H1 (cell line): ENCODE measurements around the gene SEMA3B. TPM values are rescaled to one million over a fixed set of nuclear protein-coding genes. Genes with fewer than 3 reads are reported as not detected.

Source experiments
- CTCF ChIA-PET: fragments of 300-600 bp; sonication (Branson Sonifier 250); formaldehyde crosslinking; loops from one replicate; lab custom pipeline; 2021; ENCODE audit not compliant: partially characterized antibody; lab: Charles Lee
- POLR2A ChIA-PET: fragments of 300-600 bp; sonication (Branson Sonifier 250); formaldehyde crosslinking; loops from one replicate; lab custom pipeline; 2021; ENCODE audit warnings: inconsistent platforms; ENCODE audit not compliant: partially characterized antibody; lab: Charles Lee
- DNase-seq, 2 experiments: peaks; one replicate each; pipeline versions ENCODE4 v3.0.0 to v3.0.0-alpha.2; 2010 to 2022; ENCODE audit warnings: low spot score in 2 of 2, low read depth in 1 of 2, mixed read lengths in 1 of 2
- FAIRE-seq: peaks from 2 replicates; lab custom pipeline; 2011; peaks lifted over from hg19 to GRCh38; lab: Jason Lieb, UNC
- H2AFZ ChIP-seq: 2 replicates; pipeline ENCODE4 v1.8.1; 2012; ENCODE audit warnings: low read length, inconsistent platforms
- H2AK5ac ChIP-seq: 2 replicates; pipeline ENCODE4 v1.6.1; 2013; ENCODE audit warnings: low read depth, low read length
- H2BK120ac ChIP-seq: replicated peaks from 2 replicates; pipeline ENCODE3; 2013; ENCODE audit warnings: low read depth, low read length, inconsistent platforms
- H2BK12ac ChIP-seq: 2 replicates; pipeline ENCODE4 v1.6.1; 2013; ENCODE audit warnings: low read depth, low read length
- H2BK15ac ChIP-seq: 2 replicates; pipeline ENCODE4 v1.6.1; 2013; ENCODE audit warnings: low read length
- H2BK20ac ChIP-seq: 2 replicates; pipeline ENCODE4 v1.6.1; 2013; ENCODE audit warnings: low read length
- H2BK5ac ChIP-seq: 2 replicates; pipeline ENCODE4 v1.6.1; 2013; ENCODE audit warnings: low read depth, low read length
- H3K14ac ChIP-seq: 2 replicates; pipeline ENCODE4 v1.6.1; 2013; ENCODE audit warnings: inconsistent platforms; ENCODE audit not compliant: insufficient read length
- H3K18ac ChIP-seq: 2 replicates; pipeline ENCODE4 v1.6.1; 2013; ENCODE audit warnings: low read length; ENCODE audit errors: extremely low read depth
- H3K23ac ChIP-seq: 2 replicates; pipeline ENCODE4 v1.6.1; 2013; ENCODE audit warnings: inconsistent platforms; ENCODE audit not compliant: insufficient read length
- H3K23me2 ChIP-seq: 2 replicates; pipeline ENCODE4 v1.6.1; 2013; ENCODE audit warnings: low read depth, low read length
- H3K27ac ChIP-seq: 2 replicates; pipeline ENCODE4 v1.6.1; 2011; ENCODE audit warnings: low read depth, low read length, inconsistent platforms
- H3K27me3 ChIP-seq, 4 experiments: replicated peaks in 1 of 4; 1 replicate in 1 of 4; 2 replicates in 3 of 4; pipeline versions ENCODE4 v1.6.1 to v1.8.1; 2011 to 2013; ENCODE audit warnings: low read length in 3 of 4, mild to moderate bottlenecking in 3 of 4, inconsistent platforms in 2 of 4, mixed read lengths in 2 of 4, moderate library complexity in 1 of 4; ENCODE audit not compliant: control insufficient read depth in 3 of 4, insufficient read depth in 3 of 4; ENCODE audit errors: extremely low read depth in 1 of 4
- H3K36me3 ChIP-seq, 4 experiments: 2 replicates each; pipeline versions ENCODE4 v1.6.1 to v1.8.1; 2011 to 2013; ENCODE audit warnings: mild to moderate bottlenecking in 4 of 4, low read length in 3 of 4, moderate library complexity in 2 of 4, control low read depth in 1 of 4, inconsistent platforms in 1 of 4; ENCODE audit not compliant: insufficient read depth in 4 of 4, control insufficient read depth in 2 of 4
- H3K4ac ChIP-seq: replicated peaks from 2 replicates; pipeline ENCODE3; 2013; ENCODE audit warnings: low read length, low read depth, mixed read lengths, inconsistent platforms; ENCODE audit not compliant: insufficient read length
- H3K4me1 ChIP-seq, 4 experiments: replicated peaks in 1 of 4; 1 replicate in 1 of 4; 2 replicates in 3 of 4; pipeline versions ENCODE4 v1.6.1 to v1.8.1; 2011 to 2013; ENCODE audit warnings: low read length in 3 of 4, inconsistent platforms in 2 of 4, mixed read lengths in 1 of 4; ENCODE audit not compliant: insufficient read depth in 4 of 4, control insufficient read depth in 3 of 4
- H3K4me2 ChIP-seq, 2 experiments: 2 replicates each; pipeline versions ENCODE4 v1.6.1 to v1.8.1; 2011 to 2013; ENCODE audit warnings: low read depth in 2 of 2, low read length in 2 of 2, control low read depth in 1 of 2, inconsistent platforms in 1 of 2, mild to moderate bottlenecking in 1 of 2; ENCODE audit not compliant: insufficient read depth in 1 of 2
- H3K4me3 ChIP-seq, 4 experiments: fragments of 200-600, 300-600 bp in 1 of 4; sonication (generic), shearing (Covaris generic), sonication (Bioruptor Twin) in 1 of 4; 2 replicates each; pipeline versions ENCODE4 v1.5.1 to v1.8.1; 2011 to 2016; ENCODE audit warnings: low read length in 4 of 4, low read depth in 3 of 4, control low read depth in 2 of 4, inconsistent platforms in 2 of 4, mild to moderate bottlenecking in 2 of 4, mixed read lengths in 1 of 4, moderate library complexity in 1 of 4; ENCODE audit not compliant: insufficient read depth in 2 of 4; ENCODE audit errors: extremely low read depth in 1 of 4
- H3K56ac ChIP-seq: replicated peaks from 2 replicates; pipeline ENCODE3; 2013; ENCODE audit warnings: low read depth, mild to moderate bottlenecking, mixed read lengths, low read length, inconsistent platforms; ENCODE audit not compliant: insufficient read length
- H3K79me1 ChIP-seq: 2 replicates; pipeline ENCODE4 v1.6.1; 2013; ENCODE audit warnings: low read depth, low read length, control low read depth
- H3K79me2 ChIP-seq, 2 experiments: 2 replicates each; pipeline versions ENCODE4 v1.6.1 to v1.8.1; 2012 to 2013; ENCODE audit warnings: low read length in 2 of 2, mild to moderate bottlenecking in 2 of 2, inconsistent platforms in 1 of 2; ENCODE audit not compliant: insufficient read depth in 2 of 2, control insufficient read depth in 1 of 2
- H3K9ac ChIP-seq, 4 experiments: replicated peaks in 1 of 4; 1 replicate in 1 of 4; 2 replicates in 3 of 4; pipeline versions ENCODE4 v1.6.1 to v1.8.1; 2011 to 2013; ENCODE audit warnings: low read depth in 3 of 4, low read length in 3 of 4, control low read depth in 2 of 4, mild to moderate bottlenecking in 2 of 4, moderate library complexity in 2 of 4, inconsistent platforms in 1 of 4; ENCODE audit errors: extremely low read depth in 1 of 4
- H3K9me3 ChIP-seq, 2 experiments: 2 replicates each; pipeline versions ENCODE4 v1.6.1 to v1.8.1; 2012 to 2013; ENCODE audit warnings: mild to moderate bottlenecking in 2 of 2, moderate library complexity in 2 of 2, control low read depth in 1 of 2, inconsistent platforms in 1 of 2, low read depth in 1 of 2, low read length in 1 of 2, mixed read lengths in 1 of 2; ENCODE audit not compliant: insufficient read depth in 2 of 2
- H4K20me1 ChIP-seq, 2 experiments: replicated peaks in 1 of 2; 2 replicates each; pipeline versions ENCODE3 to v1.8.1; 2011 to 2013; ENCODE audit warnings: inconsistent platforms in 2 of 2, low read length in 2 of 2, mild to moderate bottlenecking in 1 of 2; ENCODE audit not compliant: insufficient read depth in 2 of 2, control insufficient read depth in 1 of 2
- H4K5ac ChIP-seq: 2 replicates; pipeline ENCODE4 v1.6.1; 2013; ENCODE audit warnings: low read length, low read depth, mixed read lengths, inconsistent platforms; ENCODE audit not compliant: insufficient read length
- H4K8ac ChIP-seq: 2 replicates; pipeline ENCODE4 v1.8.0; 2013; ENCODE audit warnings: mild to moderate bottlenecking, moderate library complexity, low read length, inconsistent platforms; ENCODE audit not compliant: insufficient read depth; ENCODE audit errors: extremely low read depth
- H4K91ac ChIP-seq: replicated peaks from 2 replicates; pipeline ENCODE3; 2013; ENCODE audit warnings: low read length, mixed read lengths, inconsistent platforms; ENCODE audit not compliant: insufficient read length
- CBX8 ChIP-seq: fragments of 300-800, 300-1000 bp; sonication (generic); IDR thresholded peaks from 2 replicates; pipeline ENCODE4 v1.7.1; 2016; ENCODE audit warnings: low read depth, low read length, borderline replicate concordance
- CHD2 ChIP-seq: IDR thresholded peaks from 2 replicates; pipeline ENCODE4 v1.6.1; 2012; ENCODE audit warnings: low read length, improper control_type of control experiment
- EP300 ChIP-seq, 2 experiments: IDR thresholded peaks; 1 replicate in 1 of 2; 2 replicates in 1 of 2; pipeline ENCODE4 v1.6.1; 2011 to 2012; ENCODE audit warnings: low read depth in 2 of 2, low read length in 2 of 2, mild to moderate bottlenecking in 2 of 2, borderline replicate concordance in 1 of 2, inconsistent platforms in 1 of 2, moderate library complexity in 1 of 2
- FOSL1 ChIP-seq: IDR thresholded peaks from 2 replicates; pipeline ENCODE4 v1.6.1; 2011; ENCODE audit warnings: mild to moderate bottlenecking, low read depth, low read length, moderate library complexity; ENCODE audit not compliant: insufficient read depth
- KDM4A ChIP-seq: IDR thresholded peaks from one replicate; pipeline ENCODE4 v1.7.1; 2012; ENCODE audit warnings: low read depth, mild to moderate bottlenecking, moderate library complexity, low read length, inconsistent platforms; ENCODE audit not compliant: severe bottlenecking
- MAFK ChIP-seq: IDR thresholded peaks from 2 replicates; pipeline ENCODE4 v1.6.1; 2012; ENCODE audit warnings: low read depth, mild to moderate bottlenecking, improper control_type of control experiment, low read length
- NRF1 ChIP-seq: IDR thresholded peaks from 2 replicates; pipeline ENCODE4 v1.6.1; 2011; ENCODE audit warnings: mild to moderate bottlenecking, low read depth, low read length, improper control_type of control experiment
- POLR2A ChIP-seq, 2 experiments: IDR thresholded peaks; 1 replicate in 1 of 2; 2 replicates in 1 of 2; pipeline ENCODE4 v1.6.1; 2011; ENCODE audit warnings: low read depth in 2 of 2, low read length in 2 of 2, mild to moderate bottlenecking in 2 of 2; ENCODE audit errors: control extremely low read depth in 1 of 2
- RBBP5 ChIP-seq: IDR thresholded peaks from 2 replicates; pipeline ENCODE4 v1.7.1; 2012; ENCODE audit warnings: low read depth, mild to moderate bottlenecking, inconsistent platforms, low read length, moderate library complexity, borderline replicate concordance
- RXRA ChIP-seq: IDR thresholded peaks from 2 replicates; pipeline ENCODE4 v1.6.1; 2011; ENCODE audit warnings: low read depth, mild to moderate bottlenecking, low read length, moderate library complexity; ENCODE audit not compliant: insufficient read depth
- SAP30 ChIP-seq: fragments of 300-600 bp; sonication (generic); IDR thresholded peaks from 2 replicates; pipeline ENCODE4 v1.7.1; 2012; ENCODE audit warnings: low read length, moderate library complexity, mild to moderate bottlenecking, inconsistent platforms; ENCODE audit not compliant: insufficient read depth, insufficient replicate concordance
- SIRT6 ChIP-seq: IDR thresholded peaks from one replicate; pipeline ENCODE4 v1.7.1; 2012; ENCODE audit warnings: low read length, inconsistent platforms
- WGBS, 2 experiments: shearing (Covaris generic) in 1 of 2; methylation state at CpG; one replicate each; pipeline versions ENCODE4 v1.1.6 to v1.1.7; 2013 to 2015; ENCODE audit warnings: low lambda C conversion rate in 2 of 2, mixed read lengths in 2 of 2, inconsistent platforms in 1 of 2, low coverage in 1 of 2, missing lambda C conversion rate in 1 of 2; ENCODE audit not compliant: insufficient replicate concordance in 2 of 2, insufficient coverage in 1 of 2, insufficient read length in 1 of 2; ENCODE audit errors: extremely low coverage in 1 of 2, missing lambda C conversion rate in 1 of 2; 5-methylcytosine and 5-hydroxymethylcytosine counted together
- polyA plus RNA-seq, 7 experiments: library from polyadenylated mRNA; depleted of rRNA in 3 of 7; stranded (reverse) in 5 of 7; unstranded in 2 of 7; fragments of >200 nt in 5 of 7; fragments of 200-250 nt in 2 of 7; gene quantifications; 1 replicate in 5 of 7; 2 replicates in 1 of 7; 4 replicates in 1 of 7; pipeline versions ENCODE4 v1.2.1 to v1.2.3, GENCODE V29; 2011 to 2013; ENCODE audit warnings: missing spikeins in 2 of 7, mixed read lengths in 2 of 7
- total RNA-seq: library from RNA; stranded (reverse); fragmentation: NEBNext Ultra II Directional; extraction: Animal tissue kit (Norgen Biotek cat#: 25700); gene quantifications from 2 replicates; pipeline ENCODE4 v1.2.1, GENCODE V29; 2021

Gene SEMA3B
- total and polyA plus RNA-seq, 2 of the 8 experiments (the other 6 are each of a cell fraction or from before 2014, with no cell fraction given), result 3.0 to 4.7 TPM

GRCh38 chr3:50258029-50258680, 10.8 kb upstream of the SEMA3B start:
- Histone ChIP-seq H3K56ac (no peak overlapping the region), H2AFZ (no peak overlapping the region), H3K27me3 (no peaks in the 10 kb centered on the region), H3K27ac (no peak overlapping the region), H3K4me3 (no peak overlapping the region), H3K4ac (no peak overlapping the region), H3K79me1 (peaks cover 6% of the 10 kb centered on the region; the same call in 1 of the 2 replicates), H2AK5ac (no peak overlapping the region), H4K20me1 (peaks cover 2 to 12% of the 10 kb centered on the region in 2 experiments), H3K23ac (no peak overlapping the region), H3K36me3 (peaks cover 15 to 26% (median 21%) of the 10 kb centered on the region in 4 experiments; a peak in 7 of 8 replicates), H3K4me1 (peaks cover 0 to 14% (median 12%) of the 10 kb centered on the region in 4 experiments; a peak in 6 of 7 replicates), H4K91ac (no peak overlapping the region), H3K18ac (no peak overlapping the region), H3K9ac (no peak overlapping the region), H3K79me2 (no peaks in the 10 kb centered on the region), H3K14ac (no peak overlapping the region), H2BK5ac (no peak overlapping the region), H4K8ac (no peak overlapping the region), H2BK15ac (no peak overlapping the region), H3K4me2 (no peak overlapping the region), H2BK12ac (no peak overlapping the region), H3K9me3 (no peaks in the 10 kb centered on the region), H3K23me2 (no peaks in the 10 kb centered on the region), H2BK120ac (no peak overlapping the region), H2BK20ac (no peak overlapping the region), H4K5ac (no peak overlapping the region)
- 83% methylated on average over 17 of the region's 17 CpGs; no CpG with 5 or more reads in 1 of the 2 experiments for WGBS, 2 experiments
- CTCF ChIA-PET, result interaction anchor here (0.6 to 53.5 kb wide), 10 partner anchors 9 to 920 kb away, joined by 3 to 2149 read pairs (median 66); partner anchors contain the start of genes GNAI2, GNAT1, LSMEM2 and SEMA3B
- POLR2A ChIA-PET, result interaction anchor here (0.7 to 4.3 kb wide), 8 partner anchors 8 to 64 kb away, joined by 3 to 22 read pairs (median 4); partner anchors contain the start of gene GNAI2
- FAIRE-seq, result no peak
- no peak for DNase-seq
- no peak for TF ChIP-seq EP300 (IDR thresholded peaks at IDR 0.05; ENCODE audit: borderline replicate concordance in 1 of 2, low read depth in 2 of 2, low read length in 2 of 2)
- no peak for TF ChIP-seq KDM4A
- no peak for TF ChIP-seq SIRT6
- no peak for TF ChIP-seq RBBP5
- no peak for TF ChIP-seq SAP30
- TF ChIP-seq POLR2A (IDR thresholded peaks at IDR 0.05; ENCODE audit: control extremely low read depth in 1 of 2, low read depth in 2 of 2, low read length in 2 of 2), result no peak
- no peak for TF ChIP-seq CHD2
- no peak for TF ChIP-seq RXRA
- no peak for TF ChIP-seq MAFK
- TF ChIP-seq NRF1, result no peak
- TF ChIP-seq FOSL1, result no peak
- no peak for TF ChIP-seq CBX8
